Measurements from ENCODE around the gene PARVG. TPM values are rescaled to one million over a fixed set of nuclear protein-coding genes. Genes with fewer than 3 reads are reported as not detected.
A peak's percentile ranks its signal among the peaks of the same experiment; 100 is the strongest.

The PARVG gene
- total and polyA plus RNA-seq, 9 of the 15 experiments (the other 6 are each of a cell fraction or from before 2014, with no cell fraction given), result 0.35 TPM; not detected in 8

- Histone ChIP-seq H3K9ac (ENCODE audit: insufficient read depth in 1 of 2, low read depth in 2 of 2, low read length in 2 of 2) (no peak overlapping the region), H3K9me1 (ENCODE audit: control insufficient read depth, insufficient read depth, low read length) (no peaks in the 10 kb centered on the region), H3K27me3 (ENCODE audit: control insufficient read depth in 2 of 2, insufficient read depth in 2 of 2, low read length in 2 of 2) (peaks cover 0 to 17% of the 10 kb centered on the region in 2 experiments; a peak in 2 of 5 replicates), H3K4me2 (ENCODE audit: insufficient read depth, low read length) (no peak overlapping the region), H3K4me1 (replicated peaks in 1 of 2; ENCODE audit: control insufficient read depth in 2 of 2, insufficient read depth in 2 of 2, low read length in 2 of 2) (no peaks in the 10 kb centered on the region), H3K27ac (ENCODE audit: extremely low read depth, low read depth, low read length) (no peak overlapping the region), H3K79me2 (ENCODE audit: control insufficient read depth, insufficient read depth, low read length) (no peaks in the 10 kb centered on the region), H3K9me3 (replicated peaks; ENCODE audit: control insufficient read depth, insufficient read depth, low read depth, low read length) (no peaks in the 10 kb centered on the region), H2AFZ (ENCODE audit: low read depth, low read length) (no peak overlapping the region), H3K4me3 (no peak overlapping the region), H4K20me1 (replicated peaks; ENCODE audit: control insufficient read depth, insufficient read depth, low read length) (no peaks in the 10 kb centered on the region), H3K36me3 (ENCODE audit: control insufficient read depth, insufficient read depth, low read length) (no peaks in the 10 kb centered on the region)
- no peak for DNase-seq (ENCODE audit: extremely low read depth in 1 of 4, low spot score in 3 of 4)
- in situ Hi-C loops (cut with MboI) (no loop called here), intact Hi-C loops (cut with micrococcal nuclease) (no loop called here)
- FAIRE-seq, result no peak
- ChIA-PET POLR2A (no interaction called here), CTCF (ENCODE audit: low intra/inter-chr PET ratio) (no interaction called here)
- no TSS peak for BruUV-seq (replicated peaks)
- ATAC-seq, result no peak
- no peak for TF ChIP-seq ZNF699 (CRISPR knock-in tag; IDR thresholded peaks at IDR 0.05; ENCODE audit: insufficient replicate concordance)
- peak; percentile 92 for TF ChIP-seq ZNF41 (CRISPR knock-in tag; conservative IDR thresholded peaks at IDR 0.05)
- 3% methylated on average over 4 of the region's 4 CpGs for WGBS (ENCODE audit: insufficient coverage, low coverage, missing lambda C conversion rate)
These were observed 34.6 kb downstream of the PARVG start for GRCh38 chr22:44215287-44215686.

GRCh38 chr22:44217346-44217745 lies 36.6 kb downstream of the PARVG start:
- no peak for DNase-seq (ENCODE audit: extremely low read depth in 1 of 4, low spot score in 3 of 4)
- ChIA-PET CTCF (ENCODE audit: low intra/inter-chr PET ratio) (no interaction called here), POLR2A (no interaction called here)
- Histone ChIP-seq H2AFZ (ENCODE audit: low read depth, low read length) (no peak overlapping the region), H3K36me3 (ENCODE audit: control insufficient read depth, insufficient read depth, low read length) (no peaks in the 10 kb centered on the region), H3K9me1 (ENCODE audit: control insufficient read depth, insufficient read depth, low read length) (no peaks in the 10 kb centered on the region), H3K79me2 (ENCODE audit: control insufficient read depth, insufficient read depth, low read length) (no peaks in the 10 kb centered on the region), H4K20me1 (replicated peaks; ENCODE audit: control insufficient read depth, insufficient read depth, low read length) (no peaks in the 10 kb centered on the region), H3K27me3 (ENCODE audit: control insufficient read depth in 2 of 2, insufficient read depth in 2 of 2, low read length in 2 of 2) (peaks cover 0 to 27% of the 10 kb centered on the region in 2 experiments; a peak in 2 of 5 replicates), H3K4me1 (replicated peaks in 1 of 2; ENCODE audit: control insufficient read depth in 2 of 2, insufficient read depth in 2 of 2, low read length in 2 of 2) (no peaks in the 10 kb centered on the region), H3K9ac (ENCODE audit: insufficient read depth in 1 of 2, low read depth in 2 of 2, low read length in 2 of 2) (no peak overlapping the region), H3K27ac (ENCODE audit: extremely low read depth, low read depth, low read length) (no peak overlapping the region), H3K9me3 (replicated peaks; ENCODE audit: control insufficient read depth, insufficient read depth, low read depth, low read length) (no peaks in the 10 kb centered on the region), H3K4me3 (no peak overlapping the region), H3K4me2 (ENCODE audit: insufficient read depth, low read length) (no peak overlapping the region)
- in situ Hi-C loops (cut with MboI) (no loop called here), intact Hi-C loops (cut with micrococcal nuclease) (no loop called here)
- ATAC-seq, result no peak
- 0% methylated on average over 4 of the region's 7 CpGs for WGBS (ENCODE audit: insufficient coverage, low coverage, missing lambda C conversion rate)
- no TSS peak for BruUV-seq (replicated peaks)
- FAIRE-seq, result no peak
- TF ChIP-seq ZHX1 (conservative IDR thresholded peaks at IDR 0.05; ENCODE audit: low read length) (no peak), ZC3H8 (IDR thresholded peaks at IDR 0.05) (no peak), ID3 (CRISPR knock-in tag; IDR thresholded peaks at IDR 0.05) (no peak), ID3 (tag; IDR thresholded peaks at IDR 0.05) (no peak), MYBL2 (IDR thresholded peaks at IDR 0.05; ENCODE audit: low read depth) (no peak), MYBL2 (CRISPR knock-in tag; IDR thresholded peaks at IDR 0.05; ENCODE audit: borderline replicate concordance) (no peak), NR1H2 (CRISPR knock-in tag; IDR thresholded peaks at IDR 0.05) (no peak), CEBPZ (IDR thresholded peaks at IDR 0.05; ENCODE audit: borderline replicate concordance, low read depth, low read length) (no peak)

Measured in K562 (cell line).